K562 (cell line): ENCODE measurements around the gene GUK1. TPM values are rescaled to one million over a fixed set of nuclear protein-coding genes. Genes with fewer than 3 reads are reported as not detected.
A peak's percentile ranks its signal among the peaks of the same experiment; 100 is the strongest.

ENCODE experiments used
- ATF1 ChIP-seq, 2 experiments: fragments of 450-650 bp in 1 of 2; IDR thresholded peaks; 2 replicates each; pipeline ENCODE4 v1.6.1; 2016; ENCODE audit warnings: missing compliant biosample characterization in 1 of 2, missing genetic modification characterization in 1 of 2
- CCAR2 ChIP-seq: fragments of 200-400 bp; formaldehyde crosslinking; IDR thresholded peaks from 2 replicates; pipeline ENCODE4 v1.6.1; 2017; ENCODE audit warnings: mild to moderate bottlenecking, low read depth, low read length
- CXXC5 ChIP-seq: fragments of 250-450 bp; sonication (Bioruptor Pico); IDR thresholded peaks from 2 replicates; pipeline ENCODE4 v1.8.0; 2022; ENCODE audit warnings: inconsistent platforms, mild to moderate bottlenecking, moderate library complexity
- DACH1 ChIP-seq: fragments of 450-650 bp; IDR thresholded peaks from 2 replicates; pipeline ENCODE4 v1.6.1; 2018; ENCODE audit not compliant: partially characterized antibody
- JUND ChIP-seq, 2 experiments: IDR thresholded peaks; 2 replicates in 1 of 2; 3 replicates in 1 of 2; pipeline ENCODE4 v1.6.1; 2011; ENCODE audit warnings: borderline replicate concordance in 2 of 2, low read depth in 2 of 2, low read length in 2 of 2, improper control_type of control experiment in 1 of 2, missing biosample characterization in 1 of 2, missing genetic modification characterization in 1 of 2, missing genetic modification reagents in 1 of 2
- MCM7 ChIP-seq, 2 experiments: fragments of 450-650 bp; IDR thresholded peaks; 2 replicates each; pipeline ENCODE4 v1.6.1; 2016 to 2018
- MECOM ChIP-seq: fragments of 250-450 bp; sonication (Bioruptor Pico); IDR thresholded peaks from 2 replicates; pipeline ENCODE4 v1.8.0; 2022; ENCODE audit warnings: inconsistent platforms
- MYC ChIP-seq, 2 experiments: fragments of 250-450 bp in 1 of 2; sonication (Bioruptor Pico) in 1 of 2; IDR thresholded peaks; 2 replicates each; pipeline versions ENCODE4 v1.5.1 to v1.6.1; 2012 to 2021; ENCODE audit warnings: low read depth in 2 of 2, borderline replicate concordance in 1 of 2, improper control_type of control experiment in 1 of 2, low read length in 1 of 2, mild to moderate bottlenecking in 1 of 2, moderate library complexity in 1 of 2
- SIN3B ChIP-seq: fragments of 450-650 bp; IDR thresholded peaks from 2 replicates; pipeline ENCODE4 v1.6.1; 2017; ENCODE audit warnings: low read depth, mild to moderate bottlenecking, moderate library complexity
- SLC30A9 ChIP-seq: fragments of 250-450 bp; sonication (Bioruptor Pico); IDR thresholded peaks from 2 replicates; pipeline ENCODE4 v1.8.0; 2022; ENCODE audit warnings: mild to moderate bottlenecking, moderate library complexity
- TAF9B ChIP-seq: fragments of 450-650 bp; IDR thresholded peaks from 2 replicates; pipeline ENCODE4 v1.6.1; 2018; ENCODE audit warnings: mild to moderate bottlenecking; ENCODE audit not compliant: partially characterized antibody
- TBP ChIP-seq: optimal IDR thresholded peaks from 2 replicates; pipeline ENCODE3; 2011; ENCODE audit warnings: low read depth, low read length, improper control_type of control experiment
- TFAM ChIP-seq: fragments of 250-450 bp; sonication (Bioruptor Pico); conservative IDR thresholded peaks from 2 replicates; pipeline ENCODE4 v1.5.0; 2021; ENCODE audit warnings: mild to moderate bottlenecking, moderate library complexity
- ZNF124 ChIP-seq: sonication (generic); formaldehyde crosslinking; IDR thresholded peaks from 2 replicates; pipeline ENCODE4 v1.8.1; 2022; ENCODE audit warnings: missing genetic modification reagents
- polyA plus RNA-seq, 8 experiments: library from polyadenylated mRNA; depleted of rRNA in 4 of 8; stranded (reverse) in 5 of 8; unstranded in 3 of 8; fragments of >200 nt; fragmentation: Nextera tagmentation in 2 of 8; fragmentation: Illumina TruSeq in 1 of 8; extraction: Ambion mirVana in 2 of 8; extraction: Trizol in 1 of 8; gene quantifications; 2 replicates each; pipeline versions ENCODE4 v1.2.1 to v1.2.3, GENCODE V29; 2011 to 2014; ENCODE audit warnings: inconsistent platforms in 1 of 8, missing spikeins in 1 of 8
- total RNA-seq, 7 experiments: library from RNA; depleted of rRNA in 6 of 7; stranded (reverse); fragments of >200 nt in 6 of 7; fragmentation: Illumina TruSeq in 2 of 7; extraction: Trizol in 2 of 7; gene quantifications; 2 replicates each; pipeline versions ENCODE4 v1.2.1 to v1.2.3, GENCODE V29; 2011 to 2021; ENCODE audit warnings: low replicate concordance in 1 of 7
- TF ChIP-seq, protein P1 (sequence below): fragments of 450-650 bp; IDR thresholded peaks from 2 replicates; pipeline ENCODE4 v1.6.1; 2016; ENCODE audit warnings: antibody characterized with exemption
- TF ChIP-seq, protein P2 (sequence below): sonication (generic); formaldehyde crosslinking; IDR thresholded peaks from 2 replicates; pipeline ENCODE4 v1.8.1; 2022; ENCODE audit warnings: missing genetic modification reagents
- TF ChIP-seq, protein P3 (sequence below): fragments of 200-800 bp; sonication (Bioruptor generic); IDR thresholded peaks from 2 replicates; pipeline ENCODE4 v1.6.1; 2016; ENCODE audit warnings: missing genetic modification characterization, missing compliant biosample characterization
- TF ChIP-seq, protein P4 (sequence below): fragments of 250-450 bp; sonication (Bioruptor Pico); IDR thresholded peaks from 2 replicates; pipeline ENCODE4 v1.5.0; 2021

The GUK1 gene
- total and polyA plus RNA-seq, 9 of the 15 experiments (the other 6 are each of a cell fraction or from before 2014, with no cell fraction given): 7.0 to 331 (median 132) TPM

DNA sequence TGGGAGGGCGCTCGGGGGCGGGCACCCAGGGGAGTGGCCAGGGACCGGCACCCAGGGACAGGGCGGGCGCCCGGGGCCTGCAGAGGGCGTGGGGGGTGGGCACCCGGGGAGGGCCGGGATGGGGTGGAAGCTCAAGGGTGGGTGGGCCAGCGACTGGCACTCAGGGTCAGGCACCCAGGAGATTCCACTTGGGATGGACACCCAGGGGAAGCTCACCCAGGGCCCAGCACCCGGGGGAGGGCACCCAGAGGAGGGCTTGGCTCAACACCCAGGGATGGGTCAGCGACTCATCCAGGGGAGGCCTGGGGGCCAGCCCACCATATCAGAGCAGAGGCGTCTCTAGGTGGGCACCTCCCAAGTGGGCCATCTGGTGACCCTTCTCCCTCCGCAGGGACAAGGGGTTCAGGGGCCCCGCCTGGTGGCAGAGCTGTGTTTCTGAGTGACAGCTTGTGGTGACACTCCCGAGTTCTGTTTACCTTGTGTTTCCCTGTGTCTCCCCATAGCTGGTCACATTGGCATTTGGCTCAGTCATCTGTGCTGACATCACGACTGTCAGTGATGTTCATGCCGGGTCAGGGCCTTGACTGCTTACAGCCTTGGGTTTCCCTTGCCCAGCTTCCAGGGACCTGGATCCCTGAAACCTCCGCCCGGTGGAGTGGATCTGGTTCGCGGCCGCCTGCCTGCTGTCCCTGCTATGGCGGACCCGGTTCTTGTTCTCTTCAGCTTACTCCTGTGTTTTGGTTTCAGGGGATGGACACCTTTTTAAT, 26.3 kb downstream of the GUK1 start (continued):
- TF ChIP-seq TFAM (no peak), MCM7 (IDR thresholded peaks at IDR 0.05) (no peak), TBP (no peak), CCAR2 (no peak), MECOM (CRISPR knock-in tag) (no peak), ATF1 (CRISPR knock-in tag; IDR thresholded peaks at IDR 0.05) (no peak), ATF1 (tag; IDR thresholded peaks at IDR 0.05) (peak; percentile 90), ZNF124 (CRISPR knock-in tag) (no peak), DACH1 (no peak), MYC (IDR thresholded peaks at IDR 0.05; ENCODE audit: low read depth, low read length) (no peak; the same call in 1 of the 2 replicates), MYC (CRISPR knock-in tag; IDR thresholded peaks at IDR 0.05; ENCODE audit: borderline replicate concordance, low read depth) (no peak), SLC30A9 (no peak), JUND (IDR thresholded peaks at IDR 0.05; ENCODE audit: borderline replicate concordance, low read depth, low read length) (peak; percentile 64), JUND (tag; IDR thresholded peaks at IDR 0.05; ENCODE audit: borderline replicate concordance, low read depth, low read length) (0 out of 3 replicates have a peak, but pooled peaks have one; percentile 41), TAF9B (no peak), CXXC5 (no peak; the same call in 1 of the 2 replicates), SIN3B (no peak; the same call in 1 of the 2 replicates)
- TF ChIP-seq, protein P1, sequence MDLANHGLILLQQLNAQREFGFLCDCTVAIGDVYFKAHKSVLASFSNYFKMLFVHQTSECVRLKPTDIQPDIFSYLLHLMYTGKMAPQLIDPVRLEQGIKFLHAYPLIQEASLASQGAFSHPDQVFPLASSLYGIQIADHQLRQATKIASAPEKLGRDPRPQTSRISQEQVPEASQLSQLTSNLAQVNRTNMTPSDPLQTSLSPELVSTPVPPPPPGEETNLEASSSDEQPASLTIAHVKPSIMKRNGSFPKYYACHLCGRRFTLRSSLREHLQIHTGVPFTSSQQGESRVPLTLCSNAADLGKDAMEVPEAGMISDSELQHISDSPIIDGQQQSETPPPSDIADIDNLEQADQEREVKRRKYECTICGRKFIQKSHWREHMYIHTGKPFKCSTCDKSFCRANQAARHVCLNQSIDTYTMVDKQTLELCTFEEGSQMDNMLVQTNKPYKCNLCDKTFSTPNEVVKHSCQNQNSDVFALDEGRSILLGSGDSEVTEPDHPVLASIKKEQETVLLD: no peak
- TF ChIP-seq, protein P2, sequence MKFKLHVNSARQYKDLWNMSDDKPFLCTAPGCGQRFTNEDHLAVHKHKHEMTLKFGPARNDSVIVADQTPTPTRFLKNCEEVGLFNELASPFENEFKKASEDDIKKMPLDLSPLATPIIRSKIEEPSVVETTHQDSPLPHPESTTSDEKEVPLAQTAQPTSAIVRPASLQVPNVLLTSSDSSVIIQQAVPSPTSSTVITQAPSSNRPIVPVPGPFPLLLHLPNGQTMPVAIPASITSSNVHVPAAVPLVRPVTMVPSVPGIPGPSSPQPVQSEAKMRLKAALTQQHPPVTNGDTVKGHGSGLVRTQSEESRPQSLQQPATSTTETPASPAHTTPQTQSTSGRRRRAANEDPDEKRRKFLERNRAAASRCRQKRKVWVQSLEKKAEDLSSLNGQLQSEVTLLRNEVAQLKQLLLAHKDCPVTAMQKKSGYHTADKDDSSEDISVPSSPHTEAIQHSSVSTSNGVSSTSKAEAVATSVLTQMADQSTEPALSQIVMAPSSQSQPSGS: no peak
- TF ChIP-seq, protein P3, sequence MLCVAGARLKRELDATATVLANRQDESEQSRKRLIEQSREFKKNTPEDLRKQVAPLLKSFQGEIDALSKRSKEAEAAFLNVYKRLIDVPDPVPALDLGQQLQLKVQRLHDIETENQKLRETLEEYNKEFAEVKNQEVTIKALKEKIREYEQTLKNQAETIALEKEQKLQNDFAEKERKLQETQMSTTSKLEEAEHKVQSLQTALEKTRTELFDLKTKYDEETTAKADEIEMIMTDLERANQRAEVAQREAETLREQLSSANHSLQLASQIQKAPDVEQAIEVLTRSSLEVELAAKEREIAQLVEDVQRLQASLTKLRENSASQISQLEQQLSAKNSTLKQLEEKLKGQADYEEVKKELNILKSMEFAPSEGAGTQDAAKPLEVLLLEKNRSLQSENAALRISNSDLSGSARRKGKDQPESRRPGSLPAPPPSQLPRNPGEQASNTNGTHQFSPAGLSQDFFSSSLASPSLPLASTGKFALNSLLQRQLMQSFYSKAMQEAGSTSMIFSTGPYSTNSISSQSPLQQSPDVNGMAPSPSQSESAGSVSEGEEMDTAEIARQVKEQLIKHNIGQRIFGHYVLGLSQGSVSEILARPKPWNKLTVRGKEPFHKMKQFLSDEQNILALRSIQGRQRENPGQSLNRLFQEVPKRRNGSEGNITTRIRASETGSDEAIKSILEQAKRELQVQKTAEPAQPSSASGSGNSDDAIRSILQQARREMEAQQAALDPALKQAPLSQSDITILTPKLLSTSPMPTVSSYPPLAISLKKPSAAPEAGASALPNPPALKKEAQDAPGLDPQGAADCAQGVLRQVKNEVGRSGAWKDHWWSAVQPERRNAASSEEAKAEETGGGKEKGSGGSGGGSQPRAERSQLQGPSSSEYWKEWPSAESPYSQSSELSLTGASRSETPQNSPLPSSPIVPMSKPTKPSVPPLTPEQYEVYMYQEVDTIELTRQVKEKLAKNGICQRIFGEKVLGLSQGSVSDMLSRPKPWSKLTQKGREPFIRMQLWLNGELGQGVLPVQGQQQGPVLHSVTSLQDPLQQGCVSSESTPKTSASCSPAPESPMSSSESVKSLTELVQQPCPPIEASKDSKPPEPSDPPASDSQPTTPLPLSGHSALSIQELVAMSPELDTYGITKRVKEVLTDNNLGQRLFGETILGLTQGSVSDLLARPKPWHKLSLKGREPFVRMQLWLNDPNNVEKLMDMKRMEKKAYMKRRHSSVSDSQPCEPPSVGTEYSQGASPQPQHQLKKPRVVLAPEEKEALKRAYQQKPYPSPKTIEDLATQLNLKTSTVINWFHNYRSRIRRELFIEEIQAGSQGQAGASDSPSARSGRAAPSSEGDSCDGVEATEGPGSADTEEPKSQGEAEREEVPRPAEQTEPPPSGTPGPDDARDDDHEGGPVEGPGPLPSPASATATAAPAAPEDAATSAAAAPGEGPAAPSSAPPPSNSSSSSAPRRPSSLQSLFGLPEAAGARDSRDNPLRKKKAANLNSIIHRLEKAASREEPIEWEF: no peak
- TF ChIP-seq, protein P4, sequence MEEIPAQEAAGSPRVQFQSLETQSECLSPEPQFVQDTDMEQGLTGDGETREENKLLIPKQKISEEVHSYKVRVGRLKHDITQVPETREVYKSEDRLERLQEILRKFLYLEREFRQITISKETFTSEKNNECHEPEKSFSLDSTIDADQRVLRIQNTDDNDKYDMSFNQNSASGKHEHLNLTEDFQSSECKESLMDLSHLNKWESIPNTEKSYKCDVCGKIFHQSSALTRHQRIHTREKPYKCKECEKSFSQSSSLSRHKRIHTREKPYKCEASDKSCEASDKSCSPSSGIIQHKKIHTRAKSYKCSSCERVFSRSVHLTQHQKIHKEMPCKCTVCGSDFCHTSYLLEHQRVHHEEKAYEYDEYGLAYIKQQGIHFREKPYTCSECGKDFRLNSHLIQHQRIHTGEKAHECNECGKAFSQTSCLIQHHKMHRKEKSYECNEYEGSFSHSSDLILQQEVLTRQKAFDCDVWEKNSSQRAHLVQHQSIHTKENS (CRISPR knock-in tag): no peak
